MCF 10A (cell line): ENCODE measurements around the gene SLC22A13. TPM values are rescaled to one million over a fixed set of nuclear protein-coding genes. Genes with fewer than 3 reads are reported as not detected.
A peak's percentile ranks its signal among the peaks of the same experiment; 100 is the strongest.
"Not testable (repeated sequence)": the region's sequence is repeated elsewhere in the genome, so short reads cannot be mapped to it uniquely, and the experiment has no call there.

Experiments used
- BruUV-seq: library from RNA; stranded (reverse); fragments of 400-500 nt; replicated peaks from 2 replicates; lab custom pipeline; 2021; lab: Mats Ljungman, UMichigan
- CTCF ChIA-PET: fragments of 300-600 bp; sonication (Branson Sonifier 250); formaldehyde crosslinking; extraction: SDS; loops from one replicate; lab custom pipeline; 2021; ENCODE audit warnings: antibody characterized with exemption, inconsistent platforms; lab: Yijun Ruan, JAX
- POLR2A ChIA-PET: fragments of 300-600, 350-650 bp; sonication (Branson Sonifier 250); formaldehyde crosslinking; extraction: SDS; loops from one replicate; lab custom pipeline; 2020; ENCODE audit warnings: antibody characterized with exemption, inconsistent platforms; lab: Yijun Ruan, JAX
- DNase-seq: peaks from one replicate; pipeline ENCODE4 v3.0.0-alpha.2; 2018; ENCODE audit not compliant: unreplicated experiment
- H3K27ac Mint-ChIP-seq: one replicate; pipeline ENCODE4 v1.8.0; 2022; ENCODE audit warnings: mild to moderate bottlenecking, low read depth, mixed read lengths; ENCODE audit not compliant: unreplicated experiment
- H3K27me3 Mint-ChIP-seq: one replicate; pipeline ENCODE4 v1.8.0; 2022; ENCODE audit warnings: mixed read lengths; ENCODE audit not compliant: insufficient read depth, unreplicated experiment
- H3K36me3 Mint-ChIP-seq: one replicate; pipeline ENCODE4 v1.8.0; 2022; ENCODE audit warnings: mild to moderate bottlenecking, moderate library complexity, mixed read lengths; ENCODE audit not compliant: insufficient read depth, unreplicated experiment
- H3K4me1 Mint-ChIP-seq: one replicate; pipeline ENCODE4 v1.8.0; 2022; ENCODE audit warnings: mixed read lengths; ENCODE audit not compliant: insufficient read depth, unreplicated experiment
- H3K4me3 Mint-ChIP-seq: one replicate; pipeline ENCODE4 v1.8.0; 2022; ENCODE audit warnings: mild to moderate bottlenecking, moderate library complexity, mixed read lengths; ENCODE audit not compliant: unreplicated experiment
- H3K9me3 Mint-ChIP-seq: one replicate; pipeline ENCODE4 v1.8.0; 2022; ENCODE audit warnings: mixed read lengths; ENCODE audit not compliant: unreplicated experiment
- CTCF ChIP-seq: fragments of 200-600 bp; IDR thresholded peaks from one replicate; pipeline ENCODE4 v1.8.0; 2022; ENCODE audit warnings: antibody characterized with exemption, mild to moderate bottlenecking; ENCODE audit not compliant: unreplicated experiment
- intact Hi-C: fragments of 100-400 bp; cut with micrococcal nuclease; formaldehyde crosslinking; loops from 2 replicates; pipeline ENCODE4 v1.14.1; 2022
- total RNA-seq: library from RNA; stranded (reverse); gene quantifications from 2 replicates; pipeline ENCODE4 v1.2.3, GENCODE V29; 2022

Gene SLC22A13
- total RNA-seq, 1 experiment from 2014 or later, result 1.9 TPM

- H3K4me3 Mint-ChIP-seq, result no peak overlapping the region
- DNase-seq, result no peak
- no peaks in the 10 kb centered on the region for H3K9me3 Mint-ChIP-seq
- H3K36me3 Mint-ChIP-seq, result peaks cover 59% of the 10 kb centered on the region
- no peak overlapping the region for H3K27ac Mint-ChIP-seq
- H3K4me1 Mint-ChIP-seq, result no peaks in the 10 kb centered on the region
- ChIA-PET CTCF (interaction anchor here (0.6 to 2.6 kb wide), 4 partner anchors 9 to 235 kb away, joined by 3 to 12 read pairs (median 4); no protein-coding TSS in a partner anchor), POLR2A (interaction anchor here (0.7 to 1.4 kb wide), 4 partner anchors 9 to 53 kb away, joined by 3 to 4 read pairs (median 3); no protein-coding TSS in a partner anchor)
- no peaks in the 10 kb centered on the region for H3K27me3 Mint-ChIP-seq
- no TSS peak for BruUV-seq
- intact Hi-C loops, result no loop called here
- TF ChIP-seq CTCF, result no peak
These were observed 27.1 kb upstream of the SLC22A13 start for GRCh38 chr3:38238416-38239008.

- BruUV-seq, intact Hi-C loops, DNase-seq, H3K4me1 Mint-ChIP-seq, H3K27me3 Mint-ChIP-seq, H3K4me3 Mint-ChIP-seq, POLR2A ChIA-PET, H3K9me3 Mint-ChIP-seq, H3K27ac Mint-ChIP-seq: not testable (repeated sequence)
- H3K36me3 Mint-ChIP-seq, result peaks cover 58% of the 10 kb centered on the region
- CTCF ChIA-PET, result interaction anchor here (0.7 kb wide), 2 partner anchors 88 to 112 kb away, joined by 3 read pairs; no protein-coding TSS in a partner anchor
These were observed 22.8 kb upstream of the SLC22A13 start for GRCh38 chr3:38242812-38243211.

- TF ChIP-seq CTCF, result no peak
- Mint-ChIP-seq H3K36me3 (peaks cover 47% of the 10 kb centered on the region), H3K4me3 (no peak overlapping the region), H3K9me3 (no peaks in the 10 kb centered on the region), H3K27me3 (no peaks in the 10 kb centered on the region), H3K27ac (peak overlapping the region; percentile 46), H3K4me1 (peaks cover 12% of the 10 kb centered on the region)
- ChIA-PET POLR2A (interaction anchor here (0.8 to 2.9 kb wide), 4 partner anchors 16 to 122 kb away, joined by 3 to 30 read pairs (median 4); partner anchors contain the start of gene ACAA1), CTCF (interaction anchor here (0.6 to 2.9 kb wide), 6 partner anchors 13 to 128 kb away, joined by 3 to 20 read pairs (median 8); partner anchors contain the start of gene ACAA1)
- intact Hi-C loops, result loop anchor here (5.0 kb wide), 1 partner anchor 236 kb away; no protein-coding TSS in a partner anchor
- no peak for DNase-seq
- no TSS peak for BruUV-seq
These were observed 19.7 kb upstream of the SLC22A13 start for GRCh38 chr3:38245930-38246329.

- Mint-ChIP-seq H3K4me3 (no peak overlapping the region), H3K9me3 (no peaks in the 10 kb centered on the region), H3K27ac (peak overlapping the region; percentile 54), H3K4me1 (peaks cover 12% of the 10 kb centered on the region), H3K27me3 (no peaks in the 10 kb centered on the region), H3K36me3 (peaks cover 59% of the 10 kb centered on the region)
- intact Hi-C loops, result loop anchor here (1.0 to 5.0 kb wide), 6 partner anchors 82 to 243 kb away; partner anchors contain the start of genes ACAA1 and OXSR1
- peak; percentile 30 for TF ChIP-seq CTCF
- ChIA-PET POLR2A (interaction anchor here (0.6 to 2.9 kb wide), 16 partner anchors 8 to 391 kb away, joined by 3 to 30 read pairs (median 4); partner anchors contain the start of genes ACAA1 and OXSR1), CTCF (interaction anchor here (0.7 to 2.9 kb wide), 25 partner anchors 9 to 348 kb away, joined by 3 to 20 read pairs (median 4); partner anchors contain the start of genes ACAA1, SLC22A13 and XYLB)
- peak; percentile 84 for DNase-seq
- BruUV-seq, result TSS peak; percentile 12
These were observed 18.1 kb upstream of the SLC22A13 start for GRCh38 chr3:38247366-38248035.
